Measurements from ENCODE around the gene IGSF5.

DNA sequence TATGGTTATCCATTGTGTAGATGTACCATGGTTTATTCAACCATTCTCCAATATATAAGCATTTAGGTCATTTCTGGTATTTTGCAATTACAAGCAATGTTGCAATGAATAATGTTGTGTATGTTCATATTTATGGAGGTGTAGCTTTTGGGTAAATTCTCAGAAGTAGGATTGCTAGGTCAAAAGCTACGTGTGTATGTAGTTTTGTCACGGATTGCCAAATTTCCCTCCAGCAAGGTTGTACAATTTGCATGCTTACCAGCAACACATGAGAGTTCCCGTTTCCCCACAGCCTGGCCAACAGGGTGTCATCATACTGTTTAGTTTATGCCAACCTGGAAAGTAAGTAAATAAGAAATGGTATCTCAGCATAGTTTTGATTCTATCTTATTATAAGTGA is 36.3 kb downstream of the IGSF5 start:
- TF ChIP-seq, protein P1, sequence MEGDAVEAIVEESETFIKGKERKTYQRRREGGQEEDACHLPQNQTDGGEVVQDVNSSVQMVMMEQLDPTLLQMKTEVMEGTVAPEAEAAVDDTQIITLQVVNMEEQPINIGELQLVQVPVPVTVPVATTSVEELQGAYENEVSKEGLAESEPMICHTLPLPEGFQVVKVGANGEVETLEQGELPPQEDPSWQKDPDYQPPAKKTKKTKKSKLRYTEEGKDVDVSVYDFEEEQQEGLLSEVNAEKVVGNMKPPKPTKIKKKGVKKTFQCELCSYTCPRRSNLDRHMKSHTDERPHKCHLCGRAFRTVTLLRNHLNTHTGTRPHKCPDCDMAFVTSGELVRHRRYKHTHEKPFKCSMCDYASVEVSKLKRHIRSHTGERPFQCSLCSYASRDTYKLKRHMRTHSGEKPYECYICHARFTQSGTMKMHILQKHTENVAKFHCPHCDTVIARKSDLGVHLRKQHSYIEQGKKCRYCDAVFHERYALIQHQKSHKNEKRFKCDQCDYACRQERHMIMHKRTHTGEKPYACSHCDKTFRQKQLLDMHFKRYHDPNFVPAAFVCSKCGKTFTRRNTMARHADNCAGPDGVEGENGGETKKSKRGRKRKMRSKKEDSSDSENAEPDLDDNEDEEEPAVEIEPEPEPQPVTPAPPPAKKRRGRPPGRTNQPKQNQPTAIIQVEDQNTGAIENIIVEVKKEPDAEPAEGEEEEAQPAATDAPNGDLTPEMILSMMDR (IDR thresholded peaks at IDR 0.05) = no peak
- TF ChIP-seq POLR2A (IDR thresholded peaks at IDR 0.05) = no peak
- TF ChIP-seq EP300 (IDR thresholded peaks at IDR 0.05; ENCODE audit: low read depth) = no peak
- TF ChIP-seq POLR2AphosphoS5 (IDR thresholded peaks at IDR 0.05) = no peak

All from transverse colon (tissue), 4 donors.